Activated naive CD8-positive, alpha-beta T cell treated with anti-CD3 and anti-CD28 coated beads, Interleukin-2, amount 50 U/mL, for 24 hours (primary cell): Measurements from ENCODE around the gene AEBP2.
A peak's percentile ranks its signal among the peaks of the same experiment; 100 is the strongest.
"Not testable (repeated sequence)": the region's sequence is repeated elsewhere in the genome, so short reads cannot be mapped to it uniquely, and the experiment has no call there.

Experiments
- ATAC-seq: fragments of 150-1000 bp; cut with Tn5 transposase; one replicate; pipeline ENCODE4 v1.10.0; 2021
- DNase-seq: peaks from one replicate; pipeline ENCODE4 v3.0.0; 2021
- H3K27ac Mint-ChIP-seq: one replicate; pipeline ENCODE4 v1.8.0; 2021; ENCODE audit warnings: mild to moderate bottlenecking, mixed read lengths
- H3K27me3 Mint-ChIP-seq: one replicate; pipeline ENCODE4 v1.8.0; 2021; ENCODE audit warnings: mixed read lengths
- H3K36me3 Mint-ChIP-seq: one replicate; pipeline ENCODE4 v1.8.0; 2021; ENCODE audit warnings: low read depth, mixed read lengths
- H3K4me1 Mint-ChIP-seq: one replicate; pipeline ENCODE4 v1.8.0; 2021; ENCODE audit warnings: mixed read lengths
- H3K4me3 Mint-ChIP-seq: one replicate; pipeline ENCODE4 v1.8.0; 2021; ENCODE audit warnings: mild to moderate bottlenecking, moderate library complexity, mixed read lengths
- H3K9me3 Mint-ChIP-seq: one replicate; pipeline ENCODE4 v1.8.0; 2021; ENCODE audit warnings: mixed read lengths

The AEBP2 gene

GRCh38 chr12:19457561-19457960, 18.3 kb downstream of the AEBP2 start:
- Mint-ChIP-seq H3K27ac (no peak overlapping the region), H3K4me3 (no peak overlapping the region), H3K4me1 (peaks cover 69% of the 10 kb centered on the region), H3K27me3 (no peaks in the 10 kb centered on the region), H3K9me3 (no peaks in the 10 kb centered on the region), H3K36me3 (peaks cover 36% of the 10 kb centered on the region)
- ATAC-seq (no peak), DNase-seq (no peak)

- H3K27ac Mint-ChIP-seq = no peak overlapping the region
- H3K4me3 Mint-ChIP-seq = no peak overlapping the region
- no peaks in the 10 kb centered on the region for H3K27me3 Mint-ChIP-seq
- DNase-seq = no peak
- H3K9me3 Mint-ChIP-seq = no peaks in the 10 kb centered on the region
- peaks cover 43% of the 10 kb centered on the region for H3K36me3 Mint-ChIP-seq
- H3K4me1 Mint-ChIP-seq = peaks cover 68% of the 10 kb centered on the region
- ATAC-seq = no peak
Observed at GRCh38 chr12:19458733-19459132, 19.4 kb downstream of the AEBP2 start.

DNA sequence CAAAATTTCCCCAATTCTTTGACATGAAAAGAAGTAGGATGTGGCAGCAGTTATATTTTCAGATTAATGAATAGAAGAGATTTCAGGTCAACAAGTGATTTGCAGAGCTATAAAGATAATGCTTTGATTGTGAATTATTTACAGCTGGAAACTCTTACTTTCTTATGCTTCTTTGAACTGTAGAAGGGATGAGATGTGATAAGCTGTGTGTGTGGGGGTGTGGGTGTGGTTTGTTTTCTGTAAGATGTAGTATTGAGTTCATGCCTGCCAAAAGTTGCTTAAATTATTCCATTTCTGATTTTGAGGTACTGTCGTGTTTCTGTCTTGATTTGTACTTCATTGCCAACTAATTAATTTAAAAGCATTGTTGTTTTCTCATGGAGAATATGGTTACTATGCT, 22.7 kb downstream of the AEBP2 start:
- ATAC-seq (peak; percentile 86), DNase-seq (no peak)
- H3K4me1 Mint-ChIP-seq = peaks cover 50% of the 10 kb centered on the region
- H3K4me3 Mint-ChIP-seq = no peak overlapping the region
- no peaks in the 10 kb centered on the region for H3K27me3 Mint-ChIP-seq
- H3K9me3 Mint-ChIP-seq = no peaks in the 10 kb centered on the region
- peak overlapping the region; percentile 13 for H3K27ac Mint-ChIP-seq
- peaks cover 41% of the 10 kb centered on the region for H3K36me3 Mint-ChIP-seq

- H3K36me3 Mint-ChIP-seq = peaks cover 41% of the 10 kb centered on the region
- no peak overlapping the region for H3K4me3 Mint-ChIP-seq
- no peaks in the 10 kb centered on the region for H3K27me3 Mint-ChIP-seq
- DNase-seq = no peak
- no peaks in the 10 kb centered on the region for H3K9me3 Mint-ChIP-seq
- peak overlapping the region; percentile 13 for H3K27ac Mint-ChIP-seq
- H3K4me1 Mint-ChIP-seq = peaks cover 50% of the 10 kb centered on the region
- no peak for ATAC-seq
Observed at GRCh38 chr12:19462406-19462805, 23.1 kb downstream of the AEBP2 start.

- DNase-seq = no peak
- H3K27ac Mint-ChIP-seq = no peak overlapping the region
- no peak for ATAC-seq
- H3K9me3 Mint-ChIP-seq = no peaks in the 10 kb centered on the region
- H3K4me1 Mint-ChIP-seq = peaks cover 35% of the 10 kb centered on the region
- no peaks in the 10 kb centered on the region for H3K27me3 Mint-ChIP-seq
- H3K36me3 Mint-ChIP-seq = peaks cover 53% of the 10 kb centered on the region
- no peak overlapping the region for H3K4me3 Mint-ChIP-seq
Observed at GRCh38 chr12:19464192-19464580, 24.9 kb downstream of the AEBP2 start.

- ATAC-seq = no peak
- Mint-ChIP-seq H3K4me3 (no peak overlapping the region), H3K27me3 (no peaks in the 10 kb centered on the region), H3K36me3 (peaks cover 66% of the 10 kb centered on the region), H3K4me1 (peaks cover 34% of the 10 kb centered on the region), H3K27ac (no peak overlapping the region), H3K9me3 (no peaks in the 10 kb centered on the region)
- DNase-seq = no peak
Observed at GRCh38 chr12:19465711-19466110, 26.4 kb downstream of the AEBP2 start.

DNA sequence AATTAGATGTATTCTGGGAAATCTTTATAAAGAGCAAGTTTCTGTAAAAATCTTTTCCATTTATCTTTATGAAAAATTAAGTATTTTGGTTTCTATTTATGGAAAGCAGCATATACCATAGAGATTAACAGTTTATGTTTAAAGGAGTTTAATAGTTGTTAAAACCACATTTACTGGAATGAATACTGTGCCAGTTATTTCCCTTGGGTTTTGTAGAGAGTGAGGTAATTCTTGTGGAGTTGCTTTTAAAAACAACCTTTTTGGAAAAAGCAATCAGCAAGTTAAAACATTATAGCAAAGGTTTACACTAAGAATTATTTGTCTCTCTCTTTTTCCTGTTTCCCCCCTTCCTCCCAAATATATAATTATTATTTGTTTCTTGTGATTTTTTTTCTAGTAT, 34.9 kb downstream of the AEBP2 start:
- peaks cover 16% of the 10 kb centered on the region for H3K9me3 Mint-ChIP-seq
- peaks cover 77% of the 10 kb centered on the region for H3K36me3 Mint-ChIP-seq
- no peak for DNase-seq
- no peaks in the 10 kb centered on the region for H3K27me3 Mint-ChIP-seq
- H3K27ac Mint-ChIP-seq = no peak overlapping the region
- H3K4me3 Mint-ChIP-seq = no peak overlapping the region
- ATAC-seq = no peak
- peaks cover 31% of the 10 kb centered on the region for H3K4me1 Mint-ChIP-seq

DNA sequence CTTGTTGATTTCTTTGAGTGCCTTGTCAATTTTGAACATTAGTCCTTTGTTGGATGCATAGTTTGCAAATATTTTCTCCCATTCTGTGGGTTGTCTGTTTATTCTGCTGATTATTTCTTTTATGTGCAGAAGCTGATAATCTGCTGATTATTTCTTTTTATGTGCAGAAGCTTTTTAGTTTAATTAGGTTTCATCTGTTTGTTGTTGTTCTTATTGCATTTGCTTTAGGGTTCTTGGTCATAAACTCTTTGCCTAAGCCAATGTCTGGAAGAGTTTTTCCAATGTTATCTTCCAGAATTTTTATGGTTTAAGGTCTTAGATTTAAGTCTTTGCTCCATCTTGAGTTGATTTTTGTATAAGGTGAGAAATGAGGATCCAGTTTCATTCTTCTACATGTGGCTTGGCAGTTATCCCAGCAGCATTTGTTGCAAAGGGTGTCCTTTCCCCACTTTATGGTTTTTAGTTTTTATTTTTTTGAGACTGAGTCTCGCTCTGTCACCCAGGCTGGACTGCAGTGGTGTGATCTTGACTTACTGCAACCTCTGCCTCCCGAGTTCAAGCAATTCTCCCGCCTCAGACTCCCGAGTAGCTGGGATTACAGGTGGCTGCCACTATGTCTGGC, 36.7 kb downstream of the AEBP2 start:
- Mint-ChIP-seq H3K36me3 (peaks cover 80% of the 10 kb centered on the region), H3K9me3 (peaks cover 24% of the 10 kb centered on the region), H3K4me1 (peaks cover 33% of the 10 kb centered on the region)
- DNase-seq, H3K27ac Mint-ChIP-seq, ATAC-seq, H3K27me3 Mint-ChIP-seq, H3K4me3 Mint-ChIP-seq: not testable (repeated sequence)

GRCh38 chr12:19477071-19477470, 37.8 kb downstream of the AEBP2 start:
- Mint-ChIP-seq H3K36me3 (peaks cover 86% of the 10 kb centered on the region), H3K27me3 (no peaks in the 10 kb centered on the region), H3K9me3 (peaks cover 24% of the 10 kb centered on the region), H3K4me3 (no peak overlapping the region), H3K4me1 (peaks cover 41% of the 10 kb centered on the region), H3K27ac (peak overlapping the region; percentile 26)
- DNase-seq (no peak), ATAC-seq (no peak)

GRCh38 chr12:19480459-19480858, 41.2 kb downstream of the AEBP2 start:
- Mint-ChIP-seq H3K27me3 (no peaks in the 10 kb centered on the region), H3K9me3 (peaks cover 24% of the 10 kb centered on the region), H3K4me3 (no peak overlapping the region), H3K27ac (no peak overlapping the region), H3K4me1 (peaks cover 71% of the 10 kb centered on the region), H3K36me3 (peaks cover 78% of the 10 kb centered on the region)
- DNase-seq (no peak), ATAC-seq (no peak)

GRCh38 chr12:19482036-19482435, 42.7 kb downstream of the AEBP2 start:
- ATAC-seq = no peak
- no peaks in the 10 kb centered on the region for H3K27me3 Mint-ChIP-seq
- DNase-seq = no peak
- H3K9me3 Mint-ChIP-seq = peaks cover 19% of the 10 kb centered on the region
- H3K4me3 Mint-ChIP-seq = no peak overlapping the region
- H3K4me1 Mint-ChIP-seq = peaks cover 75% of the 10 kb centered on the region
- H3K27ac Mint-ChIP-seq = peak overlapping the region; percentile 84
- peaks cover 77% of the 10 kb centered on the region for H3K36me3 Mint-ChIP-seq

DNA sequence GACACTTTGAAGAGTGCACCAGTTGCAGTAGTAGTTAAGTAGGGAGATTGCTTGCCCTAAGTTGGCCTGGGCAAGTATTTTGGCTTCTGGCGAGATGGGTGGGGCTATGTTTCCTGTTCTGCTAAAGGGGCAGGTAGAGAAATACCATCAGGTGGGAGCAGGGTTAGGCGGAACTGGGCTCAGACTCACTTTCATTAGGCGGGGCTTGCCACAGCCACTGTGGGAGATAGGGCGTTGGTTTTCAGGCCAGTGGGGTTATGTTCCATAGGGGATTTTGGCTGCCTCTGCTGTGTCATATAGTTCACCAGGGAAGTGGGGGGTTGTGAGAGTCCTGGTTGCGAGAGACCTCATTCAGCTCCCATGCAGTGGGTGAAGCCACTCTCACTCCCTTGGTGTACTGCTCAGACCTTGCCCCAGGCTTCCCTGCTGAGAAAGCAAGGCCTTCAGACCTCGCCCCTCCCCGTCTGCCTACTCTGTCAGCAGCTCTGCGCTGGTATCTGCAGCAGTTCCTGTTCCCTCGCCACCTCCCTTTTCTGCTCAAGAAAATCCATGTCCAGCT, 43.3 kb downstream of the AEBP2 start:
- peak; percentile 72 for DNase-seq
- Mint-ChIP-seq H3K9me3 (peaks cover 17% of the 10 kb centered on the region), H3K4me1 (peaks cover 70% of the 10 kb centered on the region), H3K27ac (peak overlapping the region; percentile 84), H3K4me3 (peak overlapping the region; percentile 50), H3K27me3 (no peaks in the 10 kb centered on the region), H3K36me3 (peaks cover 73% of the 10 kb centered on the region)
- ATAC-seq = peak; percentile 98

DNA sequence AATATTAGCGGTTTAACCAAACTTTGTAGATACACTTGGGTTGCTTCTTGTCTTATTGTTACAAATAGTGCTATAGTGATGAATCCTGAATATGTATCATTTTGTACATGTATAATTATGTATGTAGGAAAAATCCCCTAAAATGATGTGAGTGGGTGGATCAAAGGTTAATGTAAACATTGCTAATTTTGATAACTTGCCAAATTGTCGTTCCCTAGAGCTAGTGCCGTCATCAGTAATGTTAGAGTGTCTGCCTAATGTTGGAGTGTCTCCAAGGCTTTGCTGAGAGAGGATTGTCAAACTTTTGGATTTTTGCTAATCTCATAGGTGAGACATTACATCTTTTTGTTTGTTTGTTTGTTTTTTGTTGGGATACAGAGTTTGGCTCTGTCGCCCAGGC, 44.4 kb downstream of the AEBP2 start:
- Mint-ChIP-seq H3K27ac (peak overlapping the region; percentile 84), H3K36me3 (peaks cover 68% of the 10 kb centered on the region), H3K9me3 (peaks cover 8% of the 10 kb centered on the region), H3K27me3 (no peaks in the 10 kb centered on the region), H3K4me3 (peak overlapping the region; percentile 50), H3K4me1 (peaks cover 69% of the 10 kb centered on the region)
- DNase-seq = no peak
- no peak for ATAC-seq

GRCh38 chr12:19484738-19485137, 45.4 kb downstream of the AEBP2 start:
- Mint-ChIP-seq H3K4me3 (no peak overlapping the region), H3K4me1 (peaks cover 78% of the 10 kb centered on the region), H3K9me3 (peaks cover 8% of the 10 kb centered on the region), H3K36me3 (peaks cover 67% of the 10 kb centered on the region), H3K27ac (peak overlapping the region; percentile 84), H3K27me3 (no peaks in the 10 kb centered on the region)
- DNase-seq (no peak), ATAC-seq (no peak)

- Mint-ChIP-seq H3K4me3 (peak overlapping the region; percentile 0), H3K27me3 (no peaks in the 10 kb centered on the region), H3K36me3 (peaks cover 62% of the 10 kb centered on the region), H3K4me1 (peaks cover 81% of the 10 kb centered on the region), H3K27ac (peak overlapping the region; percentile 84), H3K9me3 (peaks cover 7% of the 10 kb centered on the region)
- DNase-seq (no peak), ATAC-seq (no peak)
Observed at GRCh38 chr12:19485240-19485639, 45.9 kb downstream of the AEBP2 start.
